H1 (cell line): ENCODE measurements around the gene RAB4B. TPM values are rescaled to one million over a fixed set of nuclear protein-coding genes. Genes with fewer than 3 reads are reported as not detected.

Source experiments
- CTCF ChIA-PET: fragments of 300-600 bp; sonication (Branson Sonifier 250); formaldehyde crosslinking; loops from one replicate; lab custom pipeline; 2021; ENCODE audit not compliant: partially characterized antibody; lab: Charles Lee
- POLR2A ChIA-PET: fragments of 300-600 bp; sonication (Branson Sonifier 250); formaldehyde crosslinking; loops from one replicate; lab custom pipeline; 2021; ENCODE audit warnings: inconsistent platforms; ENCODE audit not compliant: partially characterized antibody; lab: Charles Lee
- DNase-seq, 2 experiments: peaks; one replicate each; pipeline versions ENCODE4 v3.0.0 to v3.0.0-alpha.2; 2010 to 2022; ENCODE audit warnings: low spot score in 2 of 2, low read depth in 1 of 2, mixed read lengths in 1 of 2
- FAIRE-seq: peaks from 2 replicates; lab custom pipeline; 2011; peaks lifted over from hg19 to GRCh38; lab: Jason Lieb, UNC
- H2AFZ ChIP-seq: 2 replicates; pipeline ENCODE4 v1.8.1; 2012; ENCODE audit warnings: low read length, inconsistent platforms
- H2AK5ac ChIP-seq: 2 replicates; pipeline ENCODE4 v1.6.1; 2013; ENCODE audit warnings: low read depth, low read length
- H2BK120ac ChIP-seq: replicated peaks from 2 replicates; pipeline ENCODE3; 2013; ENCODE audit warnings: low read depth, low read length, inconsistent platforms
- H2BK12ac ChIP-seq: 2 replicates; pipeline ENCODE4 v1.6.1; 2013; ENCODE audit warnings: low read depth, low read length
- H2BK15ac ChIP-seq: 2 replicates; pipeline ENCODE4 v1.6.1; 2013; ENCODE audit warnings: low read length
- H2BK20ac ChIP-seq: 2 replicates; pipeline ENCODE4 v1.6.1; 2013; ENCODE audit warnings: low read length
- H2BK5ac ChIP-seq: 2 replicates; pipeline ENCODE4 v1.6.1; 2013; ENCODE audit warnings: low read depth, low read length
- H3K14ac ChIP-seq: 2 replicates; pipeline ENCODE4 v1.6.1; 2013; ENCODE audit warnings: inconsistent platforms; ENCODE audit not compliant: insufficient read length
- H3K18ac ChIP-seq: 2 replicates; pipeline ENCODE4 v1.6.1; 2013; ENCODE audit warnings: low read length; ENCODE audit errors: extremely low read depth
- H3K23ac ChIP-seq: 2 replicates; pipeline ENCODE4 v1.6.1; 2013; ENCODE audit warnings: inconsistent platforms; ENCODE audit not compliant: insufficient read length
- H3K23me2 ChIP-seq: 2 replicates; pipeline ENCODE4 v1.6.1; 2013; ENCODE audit warnings: low read depth, low read length
- H3K27ac ChIP-seq: 2 replicates; pipeline ENCODE4 v1.6.1; 2011; ENCODE audit warnings: low read depth, low read length, inconsistent platforms
- H3K27me3 ChIP-seq, 4 experiments: replicated peaks in 1 of 4; 1 replicate in 1 of 4; 2 replicates in 3 of 4; pipeline versions ENCODE4 v1.6.1 to v1.8.1; 2011 to 2013; ENCODE audit warnings: low read length in 3 of 4, mild to moderate bottlenecking in 3 of 4, inconsistent platforms in 2 of 4, mixed read lengths in 2 of 4, moderate library complexity in 1 of 4; ENCODE audit not compliant: control insufficient read depth in 3 of 4, insufficient read depth in 3 of 4; ENCODE audit errors: extremely low read depth in 1 of 4
- H3K36me3 ChIP-seq, 4 experiments: 2 replicates each; pipeline versions ENCODE4 v1.6.1 to v1.8.1; 2011 to 2013; ENCODE audit warnings: mild to moderate bottlenecking in 4 of 4, low read length in 3 of 4, moderate library complexity in 2 of 4, control low read depth in 1 of 4, inconsistent platforms in 1 of 4; ENCODE audit not compliant: insufficient read depth in 4 of 4, control insufficient read depth in 2 of 4
- H3K4ac ChIP-seq: replicated peaks from 2 replicates; pipeline ENCODE3; 2013; ENCODE audit warnings: low read length, low read depth, mixed read lengths, inconsistent platforms; ENCODE audit not compliant: insufficient read length
- H3K4me1 ChIP-seq, 4 experiments: replicated peaks in 1 of 4; 1 replicate in 1 of 4; 2 replicates in 3 of 4; pipeline versions ENCODE4 v1.6.1 to v1.8.1; 2011 to 2013; ENCODE audit warnings: low read length in 3 of 4, inconsistent platforms in 2 of 4, mixed read lengths in 1 of 4; ENCODE audit not compliant: insufficient read depth in 4 of 4, control insufficient read depth in 3 of 4
- H3K4me2 ChIP-seq, 2 experiments: 2 replicates each; pipeline versions ENCODE4 v1.6.1 to v1.8.1; 2011 to 2013; ENCODE audit warnings: low read depth in 2 of 2, low read length in 2 of 2, control low read depth in 1 of 2, inconsistent platforms in 1 of 2, mild to moderate bottlenecking in 1 of 2; ENCODE audit not compliant: insufficient read depth in 1 of 2
- H3K4me3 ChIP-seq, 4 experiments: fragments of 200-600, 300-600 bp in 1 of 4; sonication (generic), shearing (Covaris generic), sonication (Bioruptor Twin) in 1 of 4; 2 replicates each; pipeline versions ENCODE4 v1.5.1 to v1.8.1; 2011 to 2016; ENCODE audit warnings: low read length in 4 of 4, low read depth in 3 of 4, control low read depth in 2 of 4, inconsistent platforms in 2 of 4, mild to moderate bottlenecking in 2 of 4, mixed read lengths in 1 of 4, moderate library complexity in 1 of 4; ENCODE audit not compliant: insufficient read depth in 2 of 4; ENCODE audit errors: extremely low read depth in 1 of 4
- H3K56ac ChIP-seq: replicated peaks from 2 replicates; pipeline ENCODE3; 2013; ENCODE audit warnings: low read depth, mild to moderate bottlenecking, mixed read lengths, low read length, inconsistent platforms; ENCODE audit not compliant: insufficient read length
- H3K79me1 ChIP-seq: 2 replicates; pipeline ENCODE4 v1.6.1; 2013; ENCODE audit warnings: low read depth, low read length, control low read depth
- H3K79me2 ChIP-seq, 2 experiments: 2 replicates each; pipeline versions ENCODE4 v1.6.1 to v1.8.1; 2012 to 2013; ENCODE audit warnings: low read length in 2 of 2, mild to moderate bottlenecking in 2 of 2, inconsistent platforms in 1 of 2; ENCODE audit not compliant: insufficient read depth in 2 of 2, control insufficient read depth in 1 of 2
- H3K9ac ChIP-seq, 4 experiments: replicated peaks in 1 of 4; 1 replicate in 1 of 4; 2 replicates in 3 of 4; pipeline versions ENCODE4 v1.6.1 to v1.8.1; 2011 to 2013; ENCODE audit warnings: low read depth in 3 of 4, low read length in 3 of 4, control low read depth in 2 of 4, mild to moderate bottlenecking in 2 of 4, moderate library complexity in 2 of 4, inconsistent platforms in 1 of 4; ENCODE audit errors: extremely low read depth in 1 of 4
- H3K9me3 ChIP-seq, 2 experiments: 2 replicates each; pipeline versions ENCODE4 v1.6.1 to v1.8.1; 2012 to 2013; ENCODE audit warnings: mild to moderate bottlenecking in 2 of 2, moderate library complexity in 2 of 2, control low read depth in 1 of 2, inconsistent platforms in 1 of 2, low read depth in 1 of 2, low read length in 1 of 2, mixed read lengths in 1 of 2; ENCODE audit not compliant: insufficient read depth in 2 of 2
- H4K20me1 ChIP-seq, 2 experiments: replicated peaks in 1 of 2; 2 replicates each; pipeline versions ENCODE3 to v1.8.1; 2011 to 2013; ENCODE audit warnings: inconsistent platforms in 2 of 2, low read length in 2 of 2, mild to moderate bottlenecking in 1 of 2; ENCODE audit not compliant: insufficient read depth in 2 of 2, control insufficient read depth in 1 of 2
- H4K5ac ChIP-seq: 2 replicates; pipeline ENCODE4 v1.6.1; 2013; ENCODE audit warnings: low read length, low read depth, mixed read lengths, inconsistent platforms; ENCODE audit not compliant: insufficient read length
- H4K8ac ChIP-seq: 2 replicates; pipeline ENCODE4 v1.8.0; 2013; ENCODE audit warnings: mild to moderate bottlenecking, moderate library complexity, low read length, inconsistent platforms; ENCODE audit not compliant: insufficient read depth; ENCODE audit errors: extremely low read depth
- H4K91ac ChIP-seq: replicated peaks from 2 replicates; pipeline ENCODE3; 2013; ENCODE audit warnings: low read length, mixed read lengths, inconsistent platforms; ENCODE audit not compliant: insufficient read length
- EZH2 ChIP-seq: fragments of 200-600 bp; sonication (generic); IDR thresholded peaks from 2 replicates; pipeline ENCODE4 v1.7.1; 2012; ENCODE audit warnings: low read depth, mild to moderate bottlenecking, moderate library complexity, low read length, inconsistent platforms; ENCODE audit not compliant: severe bottlenecking
- POLR2AphosphoS5 ChIP-seq: IDR thresholded peaks from 2 replicates; pipeline ENCODE4 v1.6.1; 2011; ENCODE audit warnings: low read depth, low read length
- RAD21 ChIP-seq, 2 experiments: IDR thresholded peaks in 1 of 2; conservative IDR thresholded peaks in 1 of 2; 2 replicates each; pipeline ENCODE4 v1.6.1; 2011; ENCODE audit warnings: low read depth in 2 of 2, low read length in 2 of 2, improper control_type of control experiment in 1 of 2, inconsistent platforms in 1 of 2, mild to moderate bottlenecking in 1 of 2, moderate library complexity in 1 of 2
- WGBS, 2 experiments: shearing (Covaris generic) in 1 of 2; methylation state at CpG; one replicate each; pipeline versions ENCODE4 v1.1.6 to v1.1.7; 2013 to 2015; ENCODE audit warnings: low lambda C conversion rate in 2 of 2, mixed read lengths in 2 of 2, inconsistent platforms in 1 of 2, low coverage in 1 of 2, missing lambda C conversion rate in 1 of 2; ENCODE audit not compliant: insufficient replicate concordance in 2 of 2, insufficient coverage in 1 of 2, insufficient read length in 1 of 2; ENCODE audit errors: extremely low coverage in 1 of 2, missing lambda C conversion rate in 1 of 2; 5-methylcytosine and 5-hydroxymethylcytosine counted together
- polyA plus RNA-seq, 7 experiments: library from polyadenylated mRNA; depleted of rRNA in 3 of 7; stranded (reverse) in 5 of 7; unstranded in 2 of 7; fragments of >200 nt in 5 of 7; fragments of 200-250 nt in 2 of 7; gene quantifications; 1 replicate in 5 of 7; 2 replicates in 1 of 7; 4 replicates in 1 of 7; pipeline versions ENCODE4 v1.2.1 to v1.2.3, GENCODE V29; 2011 to 2013; ENCODE audit warnings: missing spikeins in 2 of 7, mixed read lengths in 2 of 7
- total RNA-seq: library from RNA; stranded (reverse); fragmentation: NEBNext Ultra II Directional; extraction: Animal tissue kit (Norgen Biotek cat#: 25700); gene quantifications from 2 replicates; pipeline ENCODE4 v1.2.1, GENCODE V29; 2021

Gene RAB4B
- total and polyA plus RNA-seq, 2 of the 8 experiments (the other 6 are each of a cell fraction or from before 2014, with no cell fraction given) = 15.9 to 28.6 TPM

DNA sequence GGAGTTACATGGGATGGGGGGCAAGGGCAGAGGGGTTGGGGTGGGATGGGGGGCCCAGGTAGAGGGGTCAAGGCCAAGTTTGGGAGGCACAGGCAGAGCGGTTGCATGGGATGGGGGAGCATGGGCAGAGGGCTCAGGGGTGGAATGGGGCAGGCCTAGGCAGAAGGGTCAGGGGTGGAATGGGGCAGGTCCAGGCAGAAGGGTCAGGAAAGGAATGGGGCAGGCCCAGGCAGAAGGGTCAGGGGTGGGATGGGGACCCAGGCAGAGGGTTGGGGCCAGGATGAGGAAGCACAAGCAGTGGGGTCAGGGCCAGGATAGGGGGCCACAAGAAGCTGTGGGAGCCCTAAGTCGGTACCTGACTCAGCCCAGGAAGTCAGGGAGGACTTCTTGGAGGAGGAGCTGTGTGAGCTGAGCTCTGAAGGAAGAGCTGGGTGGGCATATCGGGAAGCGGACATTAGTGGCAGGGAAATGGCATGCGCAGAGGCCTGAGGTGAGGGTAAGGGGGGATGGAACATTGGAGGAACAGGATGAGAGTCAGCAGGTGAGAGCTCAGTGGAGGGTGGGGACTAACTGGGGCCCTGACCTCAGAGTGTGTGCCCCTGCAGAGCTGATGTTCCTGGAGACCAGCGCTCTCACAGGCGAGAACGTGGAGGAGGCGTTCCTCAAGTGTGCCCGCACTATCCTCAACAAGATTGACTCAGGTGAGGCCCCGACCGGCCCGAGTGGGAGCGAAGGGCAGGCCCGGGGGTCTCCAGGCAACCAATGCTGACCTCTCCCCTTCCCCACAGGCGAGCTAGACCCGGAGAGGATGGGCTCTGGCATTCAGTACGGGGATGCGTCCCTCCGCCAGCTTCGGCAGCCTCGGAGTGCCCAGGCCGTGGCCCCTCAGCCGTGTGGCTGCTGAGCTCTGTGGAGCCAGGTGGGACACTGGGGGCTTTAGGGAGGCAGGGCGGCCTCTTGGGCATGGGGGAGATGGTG, 8.3 kb downstream of the RAB4B start:
- H3K14ac ChIP-seq = no peak overlapping the region
- no peak overlapping the region for H2BK12ac ChIP-seq
- H2BK15ac ChIP-seq = no peak overlapping the region
- no peak overlapping the region for H2BK120ac ChIP-seq
- H3K23me2 ChIP-seq = no peaks in the 10 kb centered on the region
- no peak overlapping the region for H3K27ac ChIP-seq
- H3K4me1 ChIP-seq = no peaks in the 10 kb centered on the region
- H3K56ac ChIP-seq = no peak overlapping the region
- H3K4me3 ChIP-seq = no peak overlapping the region
- H2BK20ac ChIP-seq = no peak overlapping the region
- H3K9ac ChIP-seq = peak overlapping the region in 1 of 4 experiments; percentile 28; a peak in 1 of 7 replicates
- POLR2A ChIA-PET = interaction anchor here (0.7 to 4.0 kb wide), 13 partner anchors 9 to 96 kb away, joined by 3 to 22 read pairs (median 5); partner anchors contain the start of genes ACTMAP, EGLN2, NUMBL and RAB4B
- peak overlapping the region; percentile 53; the same call in 1 of the 2 replicates for H4K8ac ChIP-seq
- no peak for FAIRE-seq
- TF ChIP-seq EZH2 (no peak), RAD21 (IDR thresholded peaks at IDR 0.05 in 1 of 2, conservative IDR thresholded peaks at IDR 0.05 in 1 of 2; ENCODE audit: low read depth in 2 of 2, low read length in 2 of 2) (no peak), POLR2AphosphoS5 (no peak)
- TF ChIP-seq, all 59 proteins: peak for 0
- H3K79me1 ChIP-seq = no peaks in the 10 kb centered on the region
- CTCF ChIA-PET = interaction anchor here (0.6 to 1.9 kb wide), 6 partner anchors 12 to 478 kb away, joined by 3 to 7 read pairs (median 5); partner anchors contain the start of gene EGLN2
- no peaks in the 10 kb centered on the region for H3K79me2 ChIP-seq
- WGBS, 2 experiments = 91% methylated on average over 22 of the region's 25 CpGs; no CpG with 5 or more reads in 1 of the 2 experiments
- no peak overlapping the region for H3K18ac ChIP-seq
- H3K4me2 ChIP-seq = no peak overlapping the region
- no peaks in the 10 kb centered on the region for H3K27me3 ChIP-seq
- H2AFZ ChIP-seq = no peak overlapping the region
- H3K4ac ChIP-seq = no peak overlapping the region
- no peak overlapping the region for H4K5ac ChIP-seq
- no peaks in the 10 kb centered on the region for H3K9me3 ChIP-seq
- DNase-seq = no peak
- no peak overlapping the region for H3K23ac ChIP-seq
- no peak overlapping the region for H2AK5ac ChIP-seq
- H4K91ac ChIP-seq = no peak overlapping the region
- H4K20me1 ChIP-seq = no peaks in the 10 kb centered on the region
- no peak overlapping the region for H2BK5ac ChIP-seq
- no peaks in the 10 kb centered on the region; a peak in 1 of 8 replicates for H3K36me3 ChIP-seq
